HL-60 (cell line): ENCODE measurements around the gene RTN4RL1.

ENCODE experiments used
- REST ChIP-seq: IDR thresholded peaks from 2 replicates; pipeline ENCODE4 v1.6.1; 2012; ENCODE audit warnings: low read depth; ENCODE audit not compliant: insufficient replicate concordance
- TF ChIP-seq, protein P1 (sequence below): IDR thresholded peaks from one replicate; pipeline ENCODE4 v1.5.1; 2011; ENCODE audit warnings: low read length, control low read depth, inconsistent platforms; ENCODE audit not compliant: insufficient read depth

DNA sequence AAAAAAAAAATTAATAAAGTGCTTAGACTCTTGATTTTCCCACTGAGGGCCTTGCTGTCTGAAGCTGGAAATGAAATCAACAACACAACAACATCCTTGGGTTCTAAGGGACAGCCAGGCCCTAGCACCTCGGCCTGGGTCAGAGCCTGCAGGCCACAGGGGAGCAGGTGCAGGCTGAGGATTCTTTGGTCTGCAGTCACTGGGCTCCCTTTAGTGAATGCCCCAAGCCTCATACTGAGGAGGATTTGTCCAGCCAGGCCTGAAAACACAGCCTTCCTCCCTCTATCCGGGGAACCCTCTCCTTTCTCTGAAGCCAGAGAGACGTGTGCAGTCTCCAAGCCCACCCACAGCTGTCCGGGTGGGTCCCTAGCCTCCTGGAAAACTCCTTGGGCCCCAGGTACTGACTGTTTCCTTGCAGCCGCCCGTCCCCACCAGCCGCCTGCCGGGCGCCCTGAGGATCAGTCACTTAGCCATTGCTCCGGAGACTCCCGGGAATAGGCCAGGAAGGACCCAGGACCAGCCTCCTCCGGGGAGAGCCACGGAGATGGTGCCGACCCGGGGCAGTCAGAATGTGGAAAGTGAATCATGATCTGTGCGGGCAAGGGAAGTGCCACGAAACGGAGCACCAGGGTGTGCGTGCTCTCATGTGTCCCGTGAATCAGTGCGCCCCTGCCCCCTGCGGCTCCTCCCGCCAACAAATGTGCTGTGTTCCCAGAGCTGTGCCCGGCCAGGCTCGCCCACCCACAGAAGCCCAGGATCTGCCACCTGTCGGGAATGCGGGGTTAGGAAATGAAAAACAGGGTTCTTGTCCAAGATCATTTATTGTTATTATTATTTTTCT, 91.0 kb downstream of the RTN4RL1 start:
- TF ChIP-seq, protein P1, sequence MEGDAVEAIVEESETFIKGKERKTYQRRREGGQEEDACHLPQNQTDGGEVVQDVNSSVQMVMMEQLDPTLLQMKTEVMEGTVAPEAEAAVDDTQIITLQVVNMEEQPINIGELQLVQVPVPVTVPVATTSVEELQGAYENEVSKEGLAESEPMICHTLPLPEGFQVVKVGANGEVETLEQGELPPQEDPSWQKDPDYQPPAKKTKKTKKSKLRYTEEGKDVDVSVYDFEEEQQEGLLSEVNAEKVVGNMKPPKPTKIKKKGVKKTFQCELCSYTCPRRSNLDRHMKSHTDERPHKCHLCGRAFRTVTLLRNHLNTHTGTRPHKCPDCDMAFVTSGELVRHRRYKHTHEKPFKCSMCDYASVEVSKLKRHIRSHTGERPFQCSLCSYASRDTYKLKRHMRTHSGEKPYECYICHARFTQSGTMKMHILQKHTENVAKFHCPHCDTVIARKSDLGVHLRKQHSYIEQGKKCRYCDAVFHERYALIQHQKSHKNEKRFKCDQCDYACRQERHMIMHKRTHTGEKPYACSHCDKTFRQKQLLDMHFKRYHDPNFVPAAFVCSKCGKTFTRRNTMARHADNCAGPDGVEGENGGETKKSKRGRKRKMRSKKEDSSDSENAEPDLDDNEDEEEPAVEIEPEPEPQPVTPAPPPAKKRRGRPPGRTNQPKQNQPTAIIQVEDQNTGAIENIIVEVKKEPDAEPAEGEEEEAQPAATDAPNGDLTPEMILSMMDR: no peak
- no peak for TF ChIP-seq REST
